Activated naive CD8-positive, alpha-beta T cell treated with anti-CD3 and anti-CD28 coated beads, Interleukin-2, amount 50 U/mL, for 16 hours (primary cell): ENCODE results near the gene HIVEP3.
"Not testable (repeated sequence)": the region's sequence is repeated elsewhere in the genome, so short reads cannot be mapped to it uniquely, and the experiment has no call there.

Experiments used
- DNase-seq: peaks from one replicate; pipeline ENCODE4 v3.0.0-alpha.2; 2020; ENCODE audit warnings: low read depth, low spot score

Gene HIVEP3

GRCh38 chr1:41713557-41714327 is 205.0 kb downstream of the HIVEP3 start:
- no peak for DNase-seq

GRCh38 chr1:41713141-41713540 is 205.6 kb downstream of the HIVEP3 start:
- no peak for DNase-seq

- no peak for DNase-seq
Measured at GRCh38 chr1:41712695-41713094, 206.0 kb downstream of the HIVEP3 start.

GRCh38 chr1:41712081-41712480 is 206.6 kb downstream of the HIVEP3 start:
- DNase-seq = no peak

GRCh38 chr1:41711581-41711980 is 207.1 kb downstream of the HIVEP3 start:
- no peak for DNase-seq

GRCh38 chr1:41710980-41711379 is 207.7 kb downstream of the HIVEP3 start:
- DNase-seq = no peak

GRCh38 chr1:41709873-41710272 is 208.8 kb downstream of the HIVEP3 start:
- no peak for DNase-seq

GRCh38 chr1:41709331-41709730 is 209.4 kb downstream of the HIVEP3 start:
- DNase-seq = no peak

- no peak for DNase-seq
Measured at GRCh38 chr1:41708332-41708731, 210.4 kb downstream of the HIVEP3 start.

- no peak for DNase-seq
Measured at GRCh38 chr1:41707793-41708192, 210.9 kb downstream of the HIVEP3 start.

- no peak for DNase-seq
Measured at GRCh38 chr1:41705798-41706197, 212.9 kb downstream of the HIVEP3 start.

GRCh38 chr1:41704196-41704595 is 214.5 kb downstream of the HIVEP3 start:
- no peak for DNase-seq

GRCh38 chr1:41702771-41703170 is 216.0 kb downstream of the HIVEP3 start:
- no peak for DNase-seq

GRCh38 chr1:41700986-41701535 is 217.7 kb downstream of the HIVEP3 start:
- no peak for DNase-seq

GRCh38 chr1:41700581-41700980 is 218.1 kb downstream of the HIVEP3 start:
- DNase-seq = no peak

- DNase-seq = no peak
Measured at GRCh38 chr1:41699861-41700248, 218.9 kb downstream of the HIVEP3 start.

GRCh38 chr1:41698916-41699860 is 219.5 kb downstream of the HIVEP3 start:
- DNase-seq = no peak

- DNase-seq = no peak
Measured at GRCh38 chr1:41696381-41696780, 222.3 kb downstream of the HIVEP3 start.

GRCh38 chr1:41695118-41695745 is 223.5 kb downstream of the HIVEP3 start:
- DNase-seq = no peak

- DNase-seq = not testable (repeated sequence)
Measured at GRCh38 chr1:41691966-41692365, 226.8 kb downstream of the HIVEP3 start.

- DNase-seq = no peak
Measured at GRCh38 chr1:41691424-41691823, 227.3 kb downstream of the HIVEP3 start.

- DNase-seq = no peak
Measured at GRCh38 chr1:41690331-41690730, 228.4 kb downstream of the HIVEP3 start.
